Testis (tissue), 3 donors: ENCODE data around the gene APH1B. TPM values are rescaled to one million over a fixed set of nuclear protein-coding genes. Genes with fewer than 3 reads are reported as not detected.

ENCODE experiments used
- DNase-seq: peaks from one replicate; pipeline ENCODE4 v3.0.0-alpha.2; 2019
- H3K27ac ChIP-seq, 2 donors: fragments of 200-600 bp; sonication (generic); one replicate each; pipeline ENCODE4 v1.5.1; 2019
- H3K27me3 ChIP-seq: fragments of 200-600 bp; sonication (generic); one replicate; pipeline ENCODE4 v1.5.1; 2019
- H3K36me3 ChIP-seq: fragments of 200-600 bp; sonication (generic); one replicate; pipeline ENCODE4 v1.5.1; 2017; ENCODE audit warnings: low read depth; ENCODE audit errors: missing control alignments
- H3K4me1 ChIP-seq: fragments of 200-600 bp; sonication (generic); one replicate; pipeline ENCODE4 v1.5.1; 2019
- H3K4me3 ChIP-seq, 2 donors: fragments of 200-600 bp; sonication (generic); one replicate each; pipeline ENCODE4 v1.5.1; 2017 to 2019
- H3K9me3 ChIP-seq: fragments of 200-600 bp; sonication (generic); one replicate; pipeline ENCODE4 v1.5.1; 2017
- POLR2A ChIP-seq: fragments of 450-650 bp; IDR thresholded peaks from one replicate; pipeline ENCODE4 v1.6.1; 2017; ENCODE audit warnings: antibody characterized with exemption, mild to moderate bottlenecking, moderate library complexity
- WGBS, 2 donors: methylation state at CpG; one replicate each; pipeline ENCODE4 v1.1.5; 2018; 5-methylcytosine and 5-hydroxymethylcytosine counted together
- intact Hi-C: fragments of 100-400 bp; cut with DNase I; formaldehyde crosslinking; loops from one replicate; pipeline ENCODE4 v1.15.1; 2023; ENCODE audit warnings: low total_unique reads
- polyA plus RNA-seq: library from polyadenylated mRNA; stranded (reverse); fragments of 350-450 nt; fragmentation: Illumina TruSeq; extraction: RNeasy Lipid Tissue Mini Kit (QIAGEN cat#74804); gene quantifications from one replicate; pipeline ENCODE4 v1.2.3, GENCODE V29; 2014; ENCODE audit warnings: low read depth, low replicate concordance; ENCODE audit not compliant: insufficient read depth
- total RNA-seq, 2 donors: library from RNA; depleted of rRNA; stranded (reverse); fragments of >200 nt; gene quantifications; one replicate each; pipeline ENCODE4 v1.2.3, GENCODE V29; 2016
- TF ChIP-seq, protein P1 (sequence below), 3 experiments: fragments of 450-650 bp in 2 of 3; fragments of 200-600 bp in 1 of 3; sonication (generic) in 1 of 3; IDR thresholded peaks; one replicate each; pipeline ENCODE4 v1.5.1; 2016 to 2019; ENCODE audit warnings: antibody characterized with exemption in 3 of 3, mild to moderate bottlenecking in 2 of 3, moderate library complexity in 1 of 3

The APH1B gene
- total and polyA plus RNA-seq, 3 donors from 2014 or later, result 53.6 to 471 (median 69.7) TPM

GRCh38 chr15:63334821-63335220 is 57.4 kb downstream of the APH1B start:
- intact Hi-C loops, result no loop called here
- Histone ChIP-seq H3K27me3 (no peaks in the 10 kb centered on the region), H3K27ac (no peak overlapping the region), H3K9me3 (no peaks in the 10 kb centered on the region), H3K4me1 (peaks cover 3% of the 10 kb centered on the region), H3K36me3 (no peaks in the 10 kb centered on the region), H3K4me3 (no peak overlapping the region)
- 87 to 89% methylated on average over 2 of the region's 2 CpGs for WGBS, 2 donors
- no peak for TF ChIP-seq POLR2A
- TF ChIP-seq, protein P1, sequence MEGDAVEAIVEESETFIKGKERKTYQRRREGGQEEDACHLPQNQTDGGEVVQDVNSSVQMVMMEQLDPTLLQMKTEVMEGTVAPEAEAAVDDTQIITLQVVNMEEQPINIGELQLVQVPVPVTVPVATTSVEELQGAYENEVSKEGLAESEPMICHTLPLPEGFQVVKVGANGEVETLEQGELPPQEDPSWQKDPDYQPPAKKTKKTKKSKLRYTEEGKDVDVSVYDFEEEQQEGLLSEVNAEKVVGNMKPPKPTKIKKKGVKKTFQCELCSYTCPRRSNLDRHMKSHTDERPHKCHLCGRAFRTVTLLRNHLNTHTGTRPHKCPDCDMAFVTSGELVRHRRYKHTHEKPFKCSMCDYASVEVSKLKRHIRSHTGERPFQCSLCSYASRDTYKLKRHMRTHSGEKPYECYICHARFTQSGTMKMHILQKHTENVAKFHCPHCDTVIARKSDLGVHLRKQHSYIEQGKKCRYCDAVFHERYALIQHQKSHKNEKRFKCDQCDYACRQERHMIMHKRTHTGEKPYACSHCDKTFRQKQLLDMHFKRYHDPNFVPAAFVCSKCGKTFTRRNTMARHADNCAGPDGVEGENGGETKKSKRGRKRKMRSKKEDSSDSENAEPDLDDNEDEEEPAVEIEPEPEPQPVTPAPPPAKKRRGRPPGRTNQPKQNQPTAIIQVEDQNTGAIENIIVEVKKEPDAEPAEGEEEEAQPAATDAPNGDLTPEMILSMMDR (IDR thresholded peaks at IDR 0.05), result no peak
- no peak for DNase-seq

- Histone ChIP-seq H3K36me3 (no peaks in the 10 kb centered on the region), H3K4me3 (no peak overlapping the region), H3K27me3 (no peaks in the 10 kb centered on the region), H3K9me3 (no peaks in the 10 kb centered on the region), H3K4me1 (peaks cover 3% of the 10 kb centered on the region), H3K27ac (no peak overlapping the region)
- TF ChIP-seq, protein P1 (IDR thresholded peaks at IDR 0.05), result no peak
- TF ChIP-seq POLR2A, result no peak
- 77 to 91% methylated on average over 8 of the region's 8 CpGs for WGBS, 2 donors
- no peak for DNase-seq
- intact Hi-C loops, result no loop called here
These were observed 58.3 kb downstream of the APH1B start for GRCh38 chr15:63335543-63336240.

GRCh38 chr15:63337046-63337445 is 59.6 kb downstream of the APH1B start:
- intact Hi-C loops, result no loop called here
- no peak overlapping the region for H3K4me3 ChIP-seq

DNA sequence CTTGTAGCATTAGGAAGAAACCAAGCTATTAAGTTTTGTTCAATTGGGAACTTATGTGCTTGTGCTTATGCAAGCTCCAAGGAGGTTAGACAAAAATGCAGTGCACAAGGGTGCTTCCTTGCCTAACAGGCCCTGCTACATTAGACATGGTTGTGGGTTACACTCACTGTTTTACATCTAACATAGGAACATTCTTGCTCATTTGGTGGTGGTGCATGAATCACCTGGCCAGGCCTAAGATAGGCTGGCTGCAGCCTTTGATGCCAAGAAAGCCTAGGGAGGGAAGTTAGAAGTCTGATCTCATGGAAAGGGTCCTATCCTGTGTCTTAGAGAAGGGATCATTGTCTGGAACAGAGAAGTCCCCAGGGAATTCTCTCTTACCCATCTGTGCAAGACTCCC is 60.8 kb downstream of the APH1B start:
- TF ChIP-seq, protein P1 (IDR thresholded peaks at IDR 0.05), result no peak
- TF ChIP-seq POLR2A, result no peak

More at GRCh38 chr15:63337046-63337445, 59.6 kb downstream of the APH1B start:
- Histone ChIP-seq H3K27me3 (no peaks in the 10 kb centered on the region), H3K27ac (no peak overlapping the region), H3K4me1 (no peaks in the 10 kb centered on the region), H3K36me3 (no peaks in the 10 kb centered on the region), H3K9me3 (no peaks in the 10 kb centered on the region)
- TF ChIP-seq, protein P1 (IDR thresholded peaks at IDR 0.05), result no peak
- no peak for DNase-seq
- WGBS, 2 donors, result 94 to 96% methylated on average over 4 of the region's 4 CpGs

More for the DNA sequence above, 60.8 kb downstream of the APH1B start:
- no peak overlapping the region for H3K4me3 ChIP-seq
- H3K36me3 ChIP-seq, result no peaks in the 10 kb centered on the region
- intact Hi-C loops, result no loop called here
- no peak for DNase-seq
- H3K27ac ChIP-seq, result no peak overlapping the region
- H3K4me1 ChIP-seq, result no peaks in the 10 kb centered on the region
- H3K9me3 ChIP-seq, result no peaks in the 10 kb centered on the region
- no peaks in the 10 kb centered on the region for H3K27me3 ChIP-seq
